A673 (cell line): ENCODE results near the gene HS3ST3B1. TPM values are rescaled to one million over a fixed set of nuclear protein-coding genes. Genes with fewer than 3 reads are reported as not detected.

Experiments
- BruUV-seq: library from RNA; stranded (reverse); fragments of 400-500 nt; replicated peaks from 2 replicates; lab custom pipeline; 2021; lab: Mats Ljungman, UMichigan
- CTCF ChIA-PET: fragments of 300-600 bp; sonication (Branson Sonifier 250); formaldehyde crosslinking; loops from one replicate; lab custom pipeline; 2022; ENCODE audit warnings: antibody characterized with exemption; lab: Charles Lee
- POLR2A ChIA-PET: fragments of 300-600 bp; sonication (Branson Sonifier 250); formaldehyde crosslinking; loops from one replicate; lab custom pipeline; 2022; ENCODE audit warnings: antibody characterized with exemption; ENCODE audit not compliant: low non-redundant PET; lab: Charles Lee
- DNase-seq: peaks from one replicate; pipeline ENCODE4 v3.0.0-alpha.2; 2015; ENCODE audit warnings: low spot score
- H3K27ac ChIP-seq: fragments of 200-600 bp; sonication (generic); 2 replicates; pipeline ENCODE4 v1.5.1; 2016; ENCODE audit warnings: mixed run types, low read depth, mild to moderate bottlenecking, mixed read lengths, antibody characterized with exemption, low read length; ENCODE audit not compliant: poor library complexity, severe bottlenecking
- H3K27me3 ChIP-seq: fragments of 200-600 bp; sonication (generic); replicated peaks from 2 replicates; pipeline ENCODE4 v1.6.1; 2017; ENCODE audit warnings: mixed run types, low read depth, mild to moderate bottlenecking, mixed read lengths, antibody characterized with exemption, low read length; ENCODE audit not compliant: insufficient read depth, poor library complexity
- H3K36me3 ChIP-seq: fragments of 200-600 bp; sonication (generic); 2 replicates; pipeline ENCODE4 v1.6.1; 2016; ENCODE audit warnings: mixed run types, mild to moderate bottlenecking, mixed read lengths, antibody characterized with exemption, low read length; ENCODE audit not compliant: insufficient read depth, poor library complexity, severe bottlenecking
- H3K4me1 ChIP-seq: fragments of 200-600 bp; sonication (generic); 2 replicates; pipeline ENCODE4 v1.6.1; 2017; ENCODE audit warnings: mixed run types, mild to moderate bottlenecking, mixed read lengths, antibody characterized with exemption, low read length; ENCODE audit not compliant: insufficient read depth, poor library complexity, severe bottlenecking
- H3K4me3 ChIP-seq: fragments of 200-600 bp; sonication (generic); 2 replicates; pipeline ENCODE4 v1.5.1; 2016; ENCODE audit warnings: low read depth, mixed run types, mild to moderate bottlenecking, mixed read lengths, low read length; ENCODE audit not compliant: poor library complexity, severe bottlenecking
- H3K9me3 ChIP-seq: fragments of 200-600 bp; sonication (generic); 2 replicates; pipeline ENCODE4 v1.6.1; 2016; ENCODE audit warnings: mixed run types, low read depth, mild to moderate bottlenecking, mixed read lengths, antibody characterized with exemption, low read length; ENCODE audit not compliant: poor library complexity, severe bottlenecking
- EZH2 ChIP-seq: fragments of 200-600 bp; sonication (generic); IDR thresholded peaks from 2 replicates; pipeline ENCODE4 v1.6.1; 2017; ENCODE audit warnings: borderline replicate concordance, low read depth, mild to moderate bottlenecking, mixed read lengths, antibody characterized with exemption, low read length; ENCODE audit not compliant: poor library complexity, severe bottlenecking
- intact Hi-C: fragments of 100-400 bp; cut with micrococcal nuclease; formaldehyde crosslinking; loops from one replicate; pipeline ENCODE4 v1.10.0; 2022; ENCODE audit not compliant: unreplicated experiment
- total RNA-seq: library from RNA; stranded (reverse); gene quantifications from 2 replicates; pipeline ENCODE4 v1.2.3, GENCODE V29; 2021
- TF ChIP-seq, protein P1 (sequence below): fragments of 300-800, 200-600 bp; sonication (generic); conservative IDR thresholded peaks from 2 replicates; pipeline ENCODE4 v1.5.1; 2017; ENCODE audit warnings: low read depth, mild to moderate bottlenecking, antibody characterized with exemption, low read length, moderate library complexity, mixed read lengths

HS3ST3B1 gene
- total RNA-seq, 1 experiment from 2014 or later, result not detected

DNA sequence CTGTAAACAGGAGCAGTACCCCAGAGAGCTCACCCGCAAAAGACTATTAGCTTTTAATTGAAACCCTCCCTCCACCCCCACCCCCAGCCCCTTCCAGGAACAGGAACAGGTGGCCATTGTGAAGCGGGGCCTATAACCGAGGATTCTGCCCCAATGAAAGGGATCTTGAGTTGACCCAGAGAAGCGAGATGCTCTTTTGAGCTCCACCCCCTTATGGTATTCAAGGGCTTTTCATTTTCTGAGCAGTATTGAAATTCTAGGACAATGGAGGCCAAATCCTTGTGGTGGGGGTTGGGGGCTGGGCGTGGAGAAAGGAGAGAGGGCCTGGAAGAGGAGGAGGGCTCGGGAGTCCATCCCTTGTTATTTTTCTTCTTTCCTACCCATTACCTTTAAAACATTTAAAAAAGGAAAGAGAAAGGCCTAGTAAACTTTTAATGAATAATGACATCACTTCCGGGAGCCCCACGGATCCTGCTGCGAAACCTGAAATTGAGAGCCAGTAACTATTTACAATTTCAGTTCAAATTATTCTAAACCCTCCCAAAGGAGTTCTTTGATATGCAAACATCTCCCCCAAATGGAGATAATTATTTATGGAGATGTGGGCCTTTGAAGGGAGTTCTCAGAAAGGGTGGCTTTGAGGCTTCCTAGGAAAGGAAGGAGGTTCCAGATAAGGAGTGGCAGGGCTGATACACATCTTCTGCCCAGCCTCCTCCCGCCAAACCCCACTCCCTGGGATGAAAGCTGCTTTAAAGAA lies 30.5 kb downstream of the HS3ST3B1 start:
- no peaks in the 10 kb centered on the region for H3K36me3 ChIP-seq
- no peak overlapping the region for H3K27ac ChIP-seq
- no peak for DNase-seq
- BruUV-seq, result no TSS peak
- no peaks in the 10 kb centered on the region for H3K9me3 ChIP-seq
- ChIA-PET POLR2A (no interaction called here), CTCF (no interaction called here)
- intact Hi-C loops, result no loop called here
- TF ChIP-seq EZH2, result no peak
- TF ChIP-seq, protein P1, sequence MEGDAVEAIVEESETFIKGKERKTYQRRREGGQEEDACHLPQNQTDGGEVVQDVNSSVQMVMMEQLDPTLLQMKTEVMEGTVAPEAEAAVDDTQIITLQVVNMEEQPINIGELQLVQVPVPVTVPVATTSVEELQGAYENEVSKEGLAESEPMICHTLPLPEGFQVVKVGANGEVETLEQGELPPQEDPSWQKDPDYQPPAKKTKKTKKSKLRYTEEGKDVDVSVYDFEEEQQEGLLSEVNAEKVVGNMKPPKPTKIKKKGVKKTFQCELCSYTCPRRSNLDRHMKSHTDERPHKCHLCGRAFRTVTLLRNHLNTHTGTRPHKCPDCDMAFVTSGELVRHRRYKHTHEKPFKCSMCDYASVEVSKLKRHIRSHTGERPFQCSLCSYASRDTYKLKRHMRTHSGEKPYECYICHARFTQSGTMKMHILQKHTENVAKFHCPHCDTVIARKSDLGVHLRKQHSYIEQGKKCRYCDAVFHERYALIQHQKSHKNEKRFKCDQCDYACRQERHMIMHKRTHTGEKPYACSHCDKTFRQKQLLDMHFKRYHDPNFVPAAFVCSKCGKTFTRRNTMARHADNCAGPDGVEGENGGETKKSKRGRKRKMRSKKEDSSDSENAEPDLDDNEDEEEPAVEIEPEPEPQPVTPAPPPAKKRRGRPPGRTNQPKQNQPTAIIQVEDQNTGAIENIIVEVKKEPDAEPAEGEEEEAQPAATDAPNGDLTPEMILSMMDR, result no peak
- H3K27me3 ChIP-seq, result no peaks in the 10 kb centered on the region
- H3K4me3 ChIP-seq, result no peak overlapping the region
- H3K4me1 ChIP-seq, result no peaks in the 10 kb centered on the region

- Histone ChIP-seq H3K36me3 (no peaks in the 10 kb centered on the region), H3K4me3 (no peak overlapping the region), H3K27me3 (no peaks in the 10 kb centered on the region), H3K4me1 (no peaks in the 10 kb centered on the region), H3K9me3 (no peaks in the 10 kb centered on the region), H3K27ac (no peak overlapping the region)
- CTCF ChIA-PET, result no interaction called here
- POLR2A ChIA-PET, result no interaction called here
- BruUV-seq, result no TSS peak
- DNase-seq, result no peak
- intact Hi-C loops, result no loop called here
- TF ChIP-seq, protein P1, result no peak
- no peak for TF ChIP-seq EZH2
Observed at GRCh38 chr17:14331982-14332298, 31.1 kb downstream of the HS3ST3B1 start.

GRCh38 chr17:14332331-14332730 lies 31.4 kb downstream of the HS3ST3B1 start:
- Histone ChIP-seq H3K4me3 (no peak overlapping the region), H3K9me3 (no peaks in the 10 kb centered on the region), H3K4me1 (no peaks in the 10 kb centered on the region), H3K27me3 (no peaks in the 10 kb centered on the region), H3K27ac (no peak overlapping the region), H3K36me3 (no peaks in the 10 kb centered on the region)
- no TSS peak for BruUV-seq
- ChIA-PET POLR2A (no interaction called here), CTCF (no interaction called here)
- TF ChIP-seq, protein P1, result no peak
- no peak for TF ChIP-seq EZH2
- no peak for DNase-seq
- intact Hi-C loops, result no loop called here
